DMS79 treated with DMSO at 0.1 percent for 48 hours (cell line): ENCODE data around the gene KCNA4.
"Not testable (repeated sequence)": the region's sequence is repeated elsewhere in the genome, so short reads cannot be mapped to it uniquely, and the experiment has no call there.

ENCODE experiments used
- DNase-seq: peaks from one replicate; lab custom pipeline; 2025; lab: John Stamatoyannopoulos, UW

Gene KCNA4

GRCh38 chr11:30016588-30017363, at the start of gene KCNA4:
TSS of gene KCNA4 (minus strand) at chr11:30017030. CDS start at chr11:30012678, 4,352 bp downstream.
- DNase-seq: no peak

- DNase-seq: no peak
Observed at GRCh38 chr11:30062103-30062502, 45.3 kb upstream of the KCNA4 start.

- DNase-seq: no peak
Observed at GRCh38 chr11:30059172-30059815, 42.5 kb upstream of the KCNA4 start.

GRCh38 chr11:30049214-30049613, 32.4 kb upstream of the KCNA4 start:
- no peak for DNase-seq

GRCh38 chr11:30046578-30046945, 29.7 kb upstream of the KCNA4 start:
- no peak for DNase-seq

GRCh38 chr11:30045921-30046577, 29.2 kb upstream of the KCNA4 start:
- DNase-seq: no peak

GRCh38 chr11:30045144-30045543, 28.3 kb upstream of the KCNA4 start:
- no peak for DNase-seq

GRCh38 chr11:30041171-30041570, 24.3 kb upstream of the KCNA4 start:
- DNase-seq: no peak

GRCh38 chr11:30034746-30035145, 17.9 kb upstream of the KCNA4 start:
- DNase-seq: not testable (repeated sequence)

- DNase-seq: not testable (repeated sequence)
Observed at GRCh38 chr11:30034166-30034565, 17.3 kb upstream of the KCNA4 start.

- DNase-seq: no peak
Observed at GRCh38 chr11:30025396-30026139, 8.7 kb upstream of the KCNA4 start.

- DNase-seq: no peak
Observed at GRCh38 chr11:30023074-30023473, 6.2 kb upstream of the KCNA4 start.

- no peak for DNase-seq
Observed at GRCh38 chr11:30019481-30019880, 2.7 kb upstream of the KCNA4 start.

GRCh38 chr11:30018495-30018894, 1.7 kb upstream of the KCNA4 start:
- no peak for DNase-seq

- DNase-seq: no peak
Observed at GRCh38 chr11:30017445-30017895, 640 bp upstream of the KCNA4 start.

- DNase-seq: no peak
Observed at GRCh38 chr11:30015725-30016412, 961 bp downstream of the KCNA4 start.

- no peak for DNase-seq
Observed at GRCh38 chr11:30012346-30012745, 4.5 kb downstream of the KCNA4 start.

GRCh38 chr11:30009060-30009459, 7.8 kb downstream of the KCNA4 start:
- no peak for DNase-seq

GRCh38 chr11:30006876-30007275, 10.0 kb downstream of the KCNA4 start:
- DNase-seq: no peak

- no peak for DNase-seq
Observed at GRCh38 chr11:30002157-30002785, 14.6 kb downstream of the KCNA4 start.
